HepG2 (cell line): Measurements from ENCODE around the gene SDK2. TPM values are rescaled to one million over a fixed set of nuclear protein-coding genes. Genes with fewer than 3 reads are reported as not detected.

Experiments used
- ATAC-seq: fragments of 200-7000 bp; cut with Tn5 transposase; 3 replicates; pipeline ENCODE4 v1.9.1; 2020; ENCODE audit warnings: mild to moderate bottlenecking, moderate library complexity
- BruUV-seq: library from RNA; stranded (reverse); fragments of 400-500 nt; replicated peaks from 2 replicates; lab custom pipeline; 2021; lab: Mats Ljungman, UMichigan
- CTCF ChIA-PET: fragments of 300-600 bp; formaldehyde crosslinking; extraction: SDS; loops from one replicate; lab custom pipeline; 2021; ENCODE audit warnings: low total read pairs, inconsistent platforms, low intra/inter-chr PET ratio; lab: Yijun Ruan, JAX
- POLR2A ChIA-PET: fragments of 350-600 bp; sonication (Branson Sonifier 250); formaldehyde crosslinking; loops from one replicate; lab custom pipeline; 2020; ENCODE audit warnings: antibody characterized with exemption, inconsistent platforms; lab: Yijun Ruan, JAX
- DNase-seq: peaks from one replicate; pipeline ENCODE4 v3.0.0-alpha.2; 2015; ENCODE audit warnings: low spot score
- FAIRE-seq: peaks from 3 replicates; lab custom pipeline; 2011; peaks lifted over from hg19 to GRCh38; lab: Jason Lieb, UNC
- H2AFZ ChIP-seq: one replicate; pipeline ENCODE4 v1.6.1; 2011; ENCODE audit warnings: low read length, inconsistent platforms
- H3K27ac ChIP-seq: fragments of 300-600 bp; 3 replicates; pipeline ENCODE4 v1.8.0; 2011; ENCODE audit warnings: mixed run types, mild to moderate bottlenecking, mixed read lengths, low read length, inconsistent platforms; ENCODE audit not compliant: insufficient read depth; ENCODE audit errors: extremely low read length
- H3K27me3 ChIP-seq, 2 experiments: fragments of 200-600 bp in 1 of 2; 2 replicates in 1 of 2; 3 replicates in 1 of 2; pipeline versions ENCODE4 v1.6.0 to v1.8.0; 2011; ENCODE audit warnings: low read length in 2 of 2, mild to moderate bottlenecking in 2 of 2, moderate library complexity in 2 of 2, inconsistent platforms in 1 of 2; ENCODE audit not compliant: insufficient read depth in 2 of 2, control insufficient read depth in 1 of 2
- H3K36me3 ChIP-seq, 2 experiments: fragments of 200-600 bp in 1 of 2; replicated peaks in 1 of 2; 2 replicates in 1 of 2; 3 replicates in 1 of 2; pipeline versions ENCODE4 v1.5.1 to v1.8.0; 2011; ENCODE audit warnings: low read length in 2 of 2, inconsistent platforms in 1 of 2; ENCODE audit not compliant: insufficient read depth in 2 of 2, control insufficient read depth in 1 of 2
- H3K4me1 ChIP-seq: 2 replicates; pipeline ENCODE4 v1.5.1; 2012; ENCODE audit warnings: low read length, inconsistent platforms; ENCODE audit not compliant: insufficient read depth
- H3K4me2 ChIP-seq: 2 replicates; pipeline ENCODE4 v1.6.0; 2011; ENCODE audit warnings: low read depth, low read length, inconsistent platforms
- H3K4me3 ChIP-seq, 3 experiments: fragments of 200-600 bp in 1 of 3; sonication (generic), shearing (Covaris generic) in 1 of 3; replicated peaks in 1 of 3; 2 replicates each; pipeline ENCODE4 v1.5.1; 2011 to 2016; ENCODE audit warnings: low read length in 3 of 3, inconsistent platforms in 2 of 3, low read depth in 2 of 3, mild to moderate bottlenecking in 2 of 3, control low read depth in 1 of 3, mixed read lengths in 1 of 3; ENCODE audit not compliant: insufficient read depth in 1 of 3
- H3K79me2 ChIP-seq: one replicate; pipeline ENCODE4 v1.6.1; 2011; ENCODE audit warnings: low read length, inconsistent platforms; ENCODE audit not compliant: insufficient read depth
- H3K9ac ChIP-seq: 2 replicates; pipeline ENCODE4 v1.6.0; 2011; ENCODE audit warnings: mild to moderate bottlenecking, low read depth, low read length, inconsistent platforms; ENCODE audit not compliant: insufficient read depth
- H3K9me3 ChIP-seq: 2 replicates; pipeline ENCODE4 v1.5.1; 2012; ENCODE audit warnings: mild to moderate bottlenecking, low read length
- H4K20me1 ChIP-seq: 2 replicates; pipeline ENCODE4 v1.6.0; 2011; ENCODE audit warnings: inconsistent platforms, mild to moderate bottlenecking, low read length, moderate library complexity; ENCODE audit not compliant: insufficient read depth
- GTF3A ChIP-seq: sonication (generic); formaldehyde crosslinking; conservative IDR thresholded peaks from 2 replicates; pipeline ENCODE4 v1.4.0; 2020; ENCODE audit warnings: mild to moderate bottlenecking, missing genetic modification reagents
- NAIF1 ChIP-seq: sonication (generic); formaldehyde crosslinking; IDR thresholded peaks from 2 replicates; pipeline ENCODE4 v1.5.0; 2020; ENCODE audit warnings: mild to moderate bottlenecking, missing genetic modification reagents, borderline replicate concordance
- ZNF124 ChIP-seq: sonication (generic); formaldehyde crosslinking; IDR thresholded peaks from 2 replicates; pipeline ENCODE4 v1.4.0; 2020; ENCODE audit warnings: missing genetic modification reagents
- WGBS: methylation state at CpG from one replicate; pipeline ENCODE4 v1.1.6; 2017; ENCODE audit warnings: low lambda C conversion rate; 5-methylcytosine and 5-hydroxymethylcytosine counted together
- in situ Hi-C: cut with HindIII; loops from 2 replicates; pipeline ENCODE4 v1.10.0; 2017; ENCODE audit warnings: low pct_unique_long_range_greater_than_20kb; ENCODE audit not compliant: extremely low pct_ligation_motif_present
- intact Hi-C: fragments of 100-400 bp; cut with micrococcal nuclease; formaldehyde crosslinking; loops from one replicate; pipeline ENCODE4 v1.10.0; 2022; ENCODE audit not compliant: unreplicated experiment
- polyA plus RNA-seq, 8 experiments: library from polyadenylated mRNA; depleted of rRNA in 3 of 8; stranded (reverse) in 7 of 8; unstranded in 1 of 8; fragments of >200 nt; fragmentation: Illumina TruSeq in 4 of 8; extraction: Trizol in 4 of 8; gene quantifications; 2 replicates each; pipeline versions ENCODE4 v1.2.1 to v1.2.3, GENCODE V29; 2011 to 2016; ENCODE audit warnings: low read depth in 4 of 8, missing spikeins in 1 of 8, mixed read lengths in 1 of 8; ENCODE audit not compliant: insufficient read depth in 1 of 8
- total RNA-seq, 5 experiments: library from RNA; depleted of rRNA; stranded (reverse); fragments of >200 nt; fragmentation: Illumina TruSeq; extraction: Trizol; gene quantifications; 2 replicates each; pipeline ENCODE4 v1.2.3, GENCODE V29; 2016; ENCODE audit warnings: low read depth in 1 of 5
- TF ChIP-seq, protein P1 (sequence below): sonication (generic); formaldehyde crosslinking; conservative IDR thresholded peaks from 2 replicates; pipeline ENCODE4 v1.8.1; 2023; ENCODE audit warnings: missing genetic modification reagents

Gene SDK2
- total and polyA plus RNA-seq, 2 of the 13 experiments (the other 11 are each of a cell fraction or from before 2014, with no cell fraction given) = not detected

DNA sequence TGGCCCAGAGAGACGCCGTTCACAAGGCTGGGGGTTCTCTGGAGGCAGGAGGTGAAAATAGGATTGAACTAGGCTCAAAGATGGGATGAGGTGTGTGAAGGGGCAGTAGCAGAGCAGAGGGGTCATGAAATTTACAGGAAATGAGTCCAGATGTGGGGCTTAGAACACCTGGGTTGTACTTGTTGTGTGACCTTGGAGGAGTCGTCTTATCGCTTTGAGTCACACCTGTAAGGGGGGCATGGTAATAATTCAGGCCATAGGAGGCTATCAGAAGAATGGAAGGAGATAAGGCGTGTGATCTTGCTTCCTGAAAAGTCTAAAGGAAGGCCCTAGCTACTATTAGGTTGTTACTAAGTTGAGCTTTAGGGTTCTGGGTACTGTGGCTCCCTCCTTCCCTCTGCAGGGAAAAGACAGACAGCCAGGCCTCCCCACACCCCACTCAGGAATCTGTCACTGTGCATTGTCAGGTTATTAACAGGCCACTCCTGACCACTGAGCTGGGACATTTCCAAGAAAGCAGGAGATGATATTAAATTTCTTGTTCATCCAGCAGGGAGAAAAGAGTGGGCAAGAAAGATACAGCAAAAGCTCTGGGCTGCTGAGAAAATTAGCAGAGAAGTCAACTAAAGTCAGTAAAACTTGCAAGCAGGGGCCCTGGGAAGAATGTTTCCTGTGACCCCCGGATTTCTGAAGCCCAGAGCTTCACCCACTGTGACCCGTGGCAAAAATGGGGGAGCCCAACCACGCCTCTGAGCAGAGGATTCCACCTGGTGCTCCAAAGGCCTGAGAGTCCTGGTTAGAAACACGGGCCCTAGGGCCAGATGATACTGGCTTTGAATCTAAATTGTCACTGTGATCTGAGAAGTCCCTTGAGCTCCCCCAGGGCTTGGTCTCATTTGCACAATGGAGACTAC lies 326.5 kb downstream of the SDK2 start:
- Histone ChIP-seq H3K79me2 (no peaks in the 10 kb centered on the region), H3K4me3 (0 out of 6 replicates have a peak overlapping the region, but pooled peaks of 1 of the 3 experiments have one; percentile 4), H3K27me3 (peaks cover 8 to 36% of the 10 kb centered on the region in 2 experiments), H3K4me2 (peak overlapping the region; percentile 42; the same call in 1 of the 2 replicates), H3K36me3 (no peaks in the 10 kb centered on the region), H4K20me1 (no peaks in the 10 kb centered on the region), H3K9ac (no peak overlapping the region), H3K27ac (no peak overlapping the region), H2AFZ (no peak overlapping the region), H3K4me1 (peaks cover 40% of the 10 kb centered on the region), H3K9me3 (no peaks in the 10 kb centered on the region)
- ATAC-seq (no peak), FAIRE-seq (no peak), DNase-seq (no peak)
- 23% methylated on average over 9 of the region's 9 CpGs for WGBS
- no TSS peak for BruUV-seq
- CTCF ChIA-PET = no interaction called here
- POLR2A ChIA-PET = no interaction called here
- TF ChIP-seq, protein P1, sequence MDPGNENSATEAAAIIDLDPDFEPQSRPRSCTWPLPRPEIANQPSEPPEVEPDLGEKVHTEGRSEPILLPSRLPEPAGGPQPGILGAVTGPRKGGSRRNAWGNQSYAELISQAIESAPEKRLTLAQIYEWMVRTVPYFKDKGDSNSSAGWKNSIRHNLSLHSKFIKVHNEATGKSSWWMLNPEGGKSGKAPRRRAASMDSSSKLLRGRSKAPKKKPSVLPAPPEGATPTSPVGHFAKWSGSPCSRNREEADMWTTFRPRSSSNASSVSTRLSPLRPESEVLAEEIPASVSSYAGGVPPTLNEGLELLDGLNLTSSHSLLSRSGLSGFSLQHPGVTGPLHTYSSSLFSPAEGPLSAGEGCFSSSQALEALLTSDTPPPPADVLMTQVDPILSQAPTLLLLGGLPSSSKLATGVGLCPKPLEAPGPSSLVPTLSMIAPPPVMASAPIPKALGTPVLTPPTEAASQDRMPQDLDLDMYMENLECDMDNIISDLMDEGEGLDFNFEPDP = 0 out of 2 replicates have a peak, but pooled peaks have one; percentile 19
- no peak for TF ChIP-seq NAIF1 (CRISPR knock-in tag)
- no peak for TF ChIP-seq GTF3A (CRISPR knock-in tag)
- no peak for TF ChIP-seq ZNF124
- intact Hi-C loops (no loop called here), in situ Hi-C loops (no loop called here)
